HEK293 (cell line): ENCODE data around the gene CORO2B.

Source experiments
- REST ChIP-seq: fragments of 450-650 bp; formaldehyde crosslinking; IDR thresholded peaks from 2 replicates; pipeline ENCODE4 v1.5.1; 2016; ENCODE audit warnings: missing biosample characterization, missing genetic modification characterization
- SALL2 ChIP-seq: fragments of 450-650 bp; formaldehyde crosslinking; IDR thresholded peaks from 2 replicates; pipeline ENCODE4 v1.5.0; 2017; ENCODE audit warnings: missing biosample characterization, mild to moderate bottlenecking, missing genetic modification characterization, borderline replicate concordance
- ZBTB8A ChIP-seq: fragments of 450-650 bp; formaldehyde crosslinking; IDR thresholded peaks from 2 replicates; pipeline ENCODE4 v1.5.1; 2016; ENCODE audit warnings: missing biosample characterization, missing genetic modification characterization
- ZNF324 ChIP-seq: fragments of 450-650 bp; formaldehyde crosslinking; IDR thresholded peaks from 2 replicates; pipeline ENCODE4 v1.5.1; 2016; ENCODE audit warnings: missing biosample characterization, missing genetic modification characterization
- ZNF830 ChIP-seq: fragments of 450-650 bp; IDR thresholded peaks from 2 replicates; pipeline ENCODE4 v1.5.0; 2018; ENCODE audit warnings: missing biosample characterization, missing genetic modification characterization, low read depth, mild to moderate bottlenecking, moderate library complexity
- TF ChIP-seq, protein P1 (sequence below): fragments of 450-650 bp; formaldehyde crosslinking; IDR thresholded peaks from 2 replicates; pipeline ENCODE4 v1.5.1; 2016; ENCODE audit warnings: missing biosample characterization, missing genetic modification characterization
- TF ChIP-seq, protein P2 (sequence below): fragments of 450-650 bp; formaldehyde crosslinking; IDR thresholded peaks from 2 replicates; pipeline ENCODE4 v1.5.1; 2016; ENCODE audit warnings: missing biosample characterization, missing genetic modification characterization, borderline replicate concordance
- TF ChIP-seq, protein P3 (sequence below): fragments of 450-650 bp; formaldehyde crosslinking; IDR thresholded peaks from 2 replicates; pipeline ENCODE4 v1.5.1; 2016; ENCODE audit warnings: missing biosample characterization, missing genetic modification characterization
- TF ChIP-seq, protein P4 (sequence below): fragments of 450-650 bp; formaldehyde crosslinking; IDR thresholded peaks from 2 replicates; pipeline ENCODE4 v1.5.1; 2016; ENCODE audit warnings: missing biosample characterization, missing genetic modification characterization

- TF ChIP-seq, protein P1, sequence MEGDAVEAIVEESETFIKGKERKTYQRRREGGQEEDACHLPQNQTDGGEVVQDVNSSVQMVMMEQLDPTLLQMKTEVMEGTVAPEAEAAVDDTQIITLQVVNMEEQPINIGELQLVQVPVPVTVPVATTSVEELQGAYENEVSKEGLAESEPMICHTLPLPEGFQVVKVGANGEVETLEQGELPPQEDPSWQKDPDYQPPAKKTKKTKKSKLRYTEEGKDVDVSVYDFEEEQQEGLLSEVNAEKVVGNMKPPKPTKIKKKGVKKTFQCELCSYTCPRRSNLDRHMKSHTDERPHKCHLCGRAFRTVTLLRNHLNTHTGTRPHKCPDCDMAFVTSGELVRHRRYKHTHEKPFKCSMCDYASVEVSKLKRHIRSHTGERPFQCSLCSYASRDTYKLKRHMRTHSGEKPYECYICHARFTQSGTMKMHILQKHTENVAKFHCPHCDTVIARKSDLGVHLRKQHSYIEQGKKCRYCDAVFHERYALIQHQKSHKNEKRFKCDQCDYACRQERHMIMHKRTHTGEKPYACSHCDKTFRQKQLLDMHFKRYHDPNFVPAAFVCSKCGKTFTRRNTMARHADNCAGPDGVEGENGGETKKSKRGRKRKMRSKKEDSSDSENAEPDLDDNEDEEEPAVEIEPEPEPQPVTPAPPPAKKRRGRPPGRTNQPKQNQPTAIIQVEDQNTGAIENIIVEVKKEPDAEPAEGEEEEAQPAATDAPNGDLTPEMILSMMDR (tag by site-specific recombination) = no peak
- TF ChIP-seq SALL2 (tag by site-specific recombination) = no peak
- no peak for TF ChIP-seq ZNF830 (tag by site-specific recombination)
- no peak for TF ChIP-seq REST
- TF ChIP-seq ZBTB8A = no peak
- TF ChIP-seq ZNF324 = no peak
- TF ChIP-seq, protein P2, sequence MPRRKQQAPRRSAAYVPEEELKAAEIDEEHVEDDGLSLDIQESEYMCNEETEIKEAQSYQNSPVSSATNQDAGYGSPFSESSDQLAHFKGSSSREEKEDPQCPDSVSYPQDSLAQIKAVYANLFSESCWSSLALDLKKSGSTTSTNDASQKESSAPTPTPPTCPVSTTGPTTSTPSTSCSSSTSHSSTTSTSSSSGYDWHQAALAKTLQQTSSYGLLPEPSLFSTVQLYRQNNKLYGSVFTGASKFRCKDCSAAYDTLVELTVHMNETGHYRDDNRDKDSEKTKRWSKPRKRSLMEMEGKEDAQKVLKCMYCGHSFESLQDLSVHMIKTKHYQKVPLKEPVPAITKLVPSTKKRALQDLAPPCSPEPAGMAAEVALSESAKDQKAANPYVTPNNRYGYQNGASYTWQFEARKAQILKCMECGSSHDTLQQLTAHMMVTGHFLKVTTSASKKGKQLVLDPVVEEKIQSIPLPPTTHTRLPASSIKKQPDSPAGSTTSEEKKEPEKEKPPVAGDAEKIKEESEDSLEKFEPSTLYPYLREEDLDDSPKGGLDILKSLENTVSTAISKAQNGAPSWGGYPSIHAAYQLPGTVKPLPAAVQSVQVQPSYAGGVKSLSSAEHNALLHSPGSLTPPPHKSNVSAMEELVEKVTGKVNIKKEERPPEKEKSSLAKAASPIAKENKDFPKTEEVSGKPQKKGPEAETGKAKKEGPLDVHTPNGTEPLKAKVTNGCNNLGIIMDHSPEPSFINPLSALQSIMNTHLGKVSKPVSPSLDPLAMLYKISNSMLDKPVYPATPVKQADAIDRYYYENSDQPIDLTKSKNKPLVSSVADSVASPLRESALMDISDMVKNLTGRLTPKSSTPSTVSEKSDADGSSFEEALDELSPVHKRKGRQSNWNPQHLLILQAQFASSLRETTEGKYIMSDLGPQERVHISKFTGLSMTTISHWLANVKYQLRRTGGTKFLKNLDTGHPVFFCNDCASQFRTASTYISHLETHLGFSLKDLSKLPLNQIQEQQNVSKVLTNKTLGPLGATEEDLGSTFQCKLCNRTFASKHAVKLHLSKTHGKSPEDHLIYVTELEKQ (tag by site-specific recombination) = no peak
- TF ChIP-seq, protein P3, sequence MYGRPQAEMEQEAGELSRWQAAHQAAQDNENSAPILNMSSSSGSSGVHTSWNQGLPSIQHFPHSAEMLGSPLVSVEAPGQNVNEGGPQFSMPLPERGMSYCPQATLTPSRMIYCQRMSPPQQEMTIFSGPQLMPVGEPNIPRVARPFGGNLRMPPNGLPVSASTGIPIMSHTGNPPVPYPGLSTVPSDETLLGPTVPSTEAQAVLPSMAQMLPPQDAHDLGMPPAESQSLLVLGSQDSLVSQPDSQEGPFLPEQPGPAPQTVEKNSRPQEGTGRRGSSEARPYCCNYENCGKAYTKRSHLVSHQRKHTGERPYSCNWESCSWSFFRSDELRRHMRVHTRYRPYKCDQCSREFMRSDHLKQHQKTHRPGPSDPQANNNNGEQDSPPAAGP (tag by site-specific recombination) = no peak
- TF ChIP-seq, protein P4, sequence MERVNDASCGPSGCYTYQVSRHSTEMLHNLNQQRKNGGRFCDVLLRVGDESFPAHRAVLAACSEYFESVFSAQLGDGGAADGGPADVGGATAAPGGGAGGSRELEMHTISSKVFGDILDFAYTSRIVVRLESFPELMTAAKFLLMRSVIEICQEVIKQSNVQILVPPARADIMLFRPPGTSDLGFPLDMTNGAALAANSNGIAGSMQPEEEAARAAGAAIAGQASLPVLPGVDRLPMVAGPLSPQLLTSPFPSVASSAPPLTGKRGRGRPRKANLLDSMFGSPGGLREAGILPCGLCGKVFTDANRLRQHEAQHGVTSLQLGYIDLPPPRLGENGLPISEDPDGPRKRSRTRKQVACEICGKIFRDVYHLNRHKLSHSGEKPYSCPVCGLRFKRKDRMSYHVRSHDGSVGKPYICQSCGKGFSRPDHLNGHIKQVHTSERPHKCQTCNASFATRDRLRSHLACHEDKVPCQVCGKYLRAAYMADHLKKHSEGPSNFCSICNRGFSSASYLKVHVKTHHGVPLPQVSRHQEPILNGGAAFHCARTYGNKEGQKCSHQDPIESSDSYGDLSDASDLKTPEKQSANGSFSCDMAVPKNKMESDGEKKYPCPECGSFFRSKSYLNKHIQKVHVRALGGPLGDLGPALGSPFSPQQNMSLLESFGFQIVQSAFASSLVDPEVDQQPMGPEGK (tag by site-specific recombination) = no peak
Observed at GRCh38 chr15:68646696-68647095, 67.9 kb downstream of the CORO2B start.
